PC-9 (cell line): ENCODE data around the gene TRIM26. TPM values are rescaled to one million over a fixed set of nuclear protein-coding genes. Genes with fewer than 3 reads are reported as not detected.

ENCODE experiments used
- BruUV-seq: library from RNA; stranded (reverse); fragments of 400-500 nt; replicated peaks from 2 replicates; lab custom pipeline; 2021; lab: Mats Ljungman, UMichigan
- CTCF ChIA-PET: fragments of 300-600 bp; sonication (Branson Sonifier 250); formaldehyde crosslinking; loops from one replicate; lab custom pipeline; 2022; ENCODE audit warnings: antibody characterized with exemption; lab: Charles Lee
- POLR2A ChIA-PET: fragments of 300-600 bp; sonication (Branson Sonifier 250); formaldehyde crosslinking; loops from one replicate; lab custom pipeline; 2022; ENCODE audit warnings: antibody characterized with exemption; ENCODE audit not compliant: unreplicated experiment; lab: Charles Lee
- DNase-seq, 2 experiments: peaks; one replicate each; pipeline versions ENCODE4 v3.0.0 to v3.0.0-alpha.2; 2015 to 2022; ENCODE audit warnings: mixed read lengths in 1 of 2
- H2AFZ ChIP-seq: fragments of 200-600 bp; sonication (generic); 2 replicates; pipeline ENCODE4 v1.8.1; 2017; ENCODE audit warnings: antibody characterized with exemption
- H3F3A ChIP-seq: fragments of 200-600 bp; sonication (generic); 2 replicates; pipeline ENCODE4 v1.8.1; 2017; ENCODE audit warnings: antibody characterized with exemption, mild to moderate bottlenecking, low read depth; ENCODE audit not compliant: insufficient read depth
- H3K27ac ChIP-seq: fragments of 200-600 bp; sonication (generic); 2 replicates; pipeline ENCODE4 v1.6.1; 2016; ENCODE audit warnings: mixed run types
- H3K27me3 ChIP-seq: fragments of 200-600 bp; sonication (generic); 2 replicates; pipeline ENCODE4 v1.6.1; 2016; ENCODE audit warnings: low read depth, mixed run types; ENCODE audit not compliant: insufficient read depth
- H3K36me3 ChIP-seq: fragments of 200-600 bp; sonication (generic); 2 replicates; pipeline ENCODE4 v1.6.1; 2016; ENCODE audit warnings: low read depth, mixed run types
- H3K4me1 ChIP-seq: fragments of 200-600 bp; sonication (generic); replicated peaks from 2 replicates; pipeline ENCODE4 v1.6.1; 2016; ENCODE audit warnings: mixed run types; ENCODE audit not compliant: insufficient read depth
- H3K4me2 ChIP-seq: fragments of 200-600 bp; sonication (generic); 2 replicates; pipeline ENCODE4 v1.6.1; 2017; ENCODE audit warnings: mixed run types
- H3K4me3 ChIP-seq: fragments of 200-600 bp; sonication (generic); 2 replicates; pipeline ENCODE4 v1.6.1; 2016; ENCODE audit warnings: mixed run types
- H3K79me2 ChIP-seq: fragments of 200-600 bp; sonication (generic); 2 replicates; pipeline ENCODE4 v1.6.1; 2017; ENCODE audit warnings: low read depth, mixed run types
- H3K9me2 ChIP-seq: fragments of 200-600 bp; sonication (generic); 2 replicates; pipeline ENCODE4 v1.8.1; 2017; ENCODE audit warnings: mild to moderate bottlenecking; ENCODE audit not compliant: insufficient read depth
- H3K9me3 ChIP-seq: fragments of 200-600 bp; sonication (generic); 2 replicates; pipeline ENCODE4 v1.8.1; 2016; ENCODE audit warnings: low read depth; ENCODE audit not compliant: insufficient read depth
- H4K20me1 ChIP-seq: fragments of 200-600 bp; sonication (generic); 2 replicates; pipeline ENCODE4 v1.8.1; 2017; ENCODE audit not compliant: insufficient read depth
- EZH2 ChIP-seq: fragments of 200-600 bp; sonication (generic); IDR thresholded peaks from 2 replicates; pipeline ENCODE4 v1.8.0; 2017; ENCODE audit warnings: antibody characterized with exemption, low read depth
- intact Hi-C: fragments of 100-400 bp; cut with micrococcal nuclease; formaldehyde crosslinking; loops from one replicate; pipeline ENCODE4 v1.10.0; 2022; ENCODE audit not compliant: unreplicated experiment
- total RNA-seq: library from RNA; stranded (reverse); gene quantifications from 2 replicates; pipeline ENCODE4 v1.2.3, GENCODE V29; 2021
- TF ChIP-seq, protein P1 (sequence below): fragments of 200-600 bp; sonication (generic); conservative IDR thresholded peaks from 2 replicates; pipeline ENCODE4 v1.6.1; 2017; ENCODE audit warnings: mixed run types, antibody characterized with exemption, mild to moderate bottlenecking, moderate library complexity

TRIM26 gene
- total RNA-seq, 1 experiment from 2014 or later, result 53.9 TPM

DNA sequence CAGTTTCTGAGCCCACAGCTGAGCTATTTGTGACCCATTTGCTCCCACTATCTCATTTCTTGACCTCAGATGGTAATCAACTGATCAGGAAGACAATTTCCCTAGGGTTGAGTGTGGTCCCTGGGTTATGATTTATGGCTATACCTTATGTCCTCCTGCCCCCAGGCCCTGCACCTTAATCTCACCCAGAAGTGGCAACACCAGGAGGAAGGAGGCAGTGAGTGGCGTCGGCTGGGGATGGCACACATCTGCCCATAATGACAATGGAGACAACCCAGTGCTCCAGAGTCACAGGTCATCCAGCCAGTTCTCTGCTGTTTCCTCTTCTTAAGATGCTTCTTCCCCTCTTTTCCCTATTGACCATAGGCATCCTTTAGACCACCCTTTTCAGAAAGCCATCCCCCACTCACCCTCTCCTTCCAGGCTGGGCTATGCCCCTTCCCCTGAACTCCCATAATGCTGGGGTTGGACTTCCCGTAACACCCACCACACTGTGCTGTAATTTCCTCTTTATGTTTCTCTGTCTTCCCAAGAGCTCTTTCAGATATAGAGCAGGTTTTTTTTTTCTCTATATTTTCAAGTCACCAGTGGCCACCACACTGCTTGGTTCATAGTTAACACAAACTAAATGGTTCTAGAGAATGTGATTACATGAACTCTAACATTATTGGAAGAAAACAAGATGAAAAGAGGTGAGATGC is 60.1 kb downstream of the TRIM26 start:
- CTCF ChIA-PET, result no interaction called here
- H3K9me3 ChIP-seq, result no peaks in the 10 kb centered on the region
- H4K20me1 ChIP-seq, result no peaks in the 10 kb centered on the region
- POLR2A ChIA-PET, result no interaction called here
- no peak overlapping the region for H3K4me3 ChIP-seq
- peaks cover 16% of the 10 kb centered on the region; the same call in 1 of the 2 replicates for H3K4me1 ChIP-seq
- H3K27me3 ChIP-seq, result no peaks in the 10 kb centered on the region
- no peaks in the 10 kb centered on the region for H3K36me3 ChIP-seq
- H3F3A ChIP-seq, result no peaks in the 10 kb centered on the region
- intact Hi-C loops, result no loop called here
- TF ChIP-seq, protein P1, sequence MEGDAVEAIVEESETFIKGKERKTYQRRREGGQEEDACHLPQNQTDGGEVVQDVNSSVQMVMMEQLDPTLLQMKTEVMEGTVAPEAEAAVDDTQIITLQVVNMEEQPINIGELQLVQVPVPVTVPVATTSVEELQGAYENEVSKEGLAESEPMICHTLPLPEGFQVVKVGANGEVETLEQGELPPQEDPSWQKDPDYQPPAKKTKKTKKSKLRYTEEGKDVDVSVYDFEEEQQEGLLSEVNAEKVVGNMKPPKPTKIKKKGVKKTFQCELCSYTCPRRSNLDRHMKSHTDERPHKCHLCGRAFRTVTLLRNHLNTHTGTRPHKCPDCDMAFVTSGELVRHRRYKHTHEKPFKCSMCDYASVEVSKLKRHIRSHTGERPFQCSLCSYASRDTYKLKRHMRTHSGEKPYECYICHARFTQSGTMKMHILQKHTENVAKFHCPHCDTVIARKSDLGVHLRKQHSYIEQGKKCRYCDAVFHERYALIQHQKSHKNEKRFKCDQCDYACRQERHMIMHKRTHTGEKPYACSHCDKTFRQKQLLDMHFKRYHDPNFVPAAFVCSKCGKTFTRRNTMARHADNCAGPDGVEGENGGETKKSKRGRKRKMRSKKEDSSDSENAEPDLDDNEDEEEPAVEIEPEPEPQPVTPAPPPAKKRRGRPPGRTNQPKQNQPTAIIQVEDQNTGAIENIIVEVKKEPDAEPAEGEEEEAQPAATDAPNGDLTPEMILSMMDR, result no peak
- no peak for DNase-seq
- no peak overlapping the region for H3K4me2 ChIP-seq
- no peak overlapping the region for H3K27ac ChIP-seq
- no peaks in the 10 kb centered on the region for H3K79me2 ChIP-seq
- no TSS peak for BruUV-seq
- H3K9me2 ChIP-seq, result no peaks in the 10 kb centered on the region
- H2AFZ ChIP-seq, result no peak overlapping the region

DNA sequence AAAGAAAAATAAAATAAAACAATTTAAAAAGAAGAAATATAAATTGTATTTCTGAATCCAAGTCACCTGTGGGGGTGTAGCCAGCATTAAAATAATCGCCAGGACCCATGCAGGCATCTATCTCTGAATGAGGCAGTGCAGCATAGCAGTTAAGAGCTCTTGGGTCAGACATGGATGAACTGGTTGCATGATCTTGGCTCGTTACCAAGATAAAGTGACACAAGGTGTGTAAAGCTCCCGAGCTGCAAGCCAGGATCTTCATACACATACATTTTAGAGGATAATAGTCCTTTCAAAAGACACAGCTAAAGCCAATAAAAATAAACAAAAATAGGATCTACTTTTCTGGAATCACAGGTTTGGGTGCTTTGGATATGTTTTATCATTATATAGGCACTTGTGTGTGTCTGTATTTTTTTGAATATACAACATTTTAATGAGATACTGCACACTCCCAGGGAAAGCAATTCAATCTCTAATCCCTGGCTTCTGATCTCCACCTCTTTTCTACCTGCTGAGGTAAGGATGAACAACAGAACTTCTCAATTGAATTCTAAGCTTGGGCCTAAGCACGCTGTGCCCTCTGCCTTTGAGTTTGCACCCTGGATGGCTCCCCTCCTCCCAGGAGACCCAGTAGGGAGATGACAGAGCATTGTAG is 61.1 kb downstream of the TRIM26 start:
- CTCF ChIA-PET, result no interaction called here
- no peaks in the 10 kb centered on the region for H3K36me3 ChIP-seq
- POLR2A ChIA-PET, result no interaction called here
- no peak for DNase-seq
- BruUV-seq, result no TSS peak
- no peak overlapping the region for H3K27ac ChIP-seq
- H3K4me2 ChIP-seq, result no peak overlapping the region
- H2AFZ ChIP-seq, result no peak overlapping the region
- no peaks in the 10 kb centered on the region for H4K20me1 ChIP-seq
- H3K79me2 ChIP-seq, result no peaks in the 10 kb centered on the region
- H3K9me3 ChIP-seq, result no peaks in the 10 kb centered on the region
- H3K4me3 ChIP-seq, result no peak overlapping the region
- peaks cover 16% of the 10 kb centered on the region; the same call in 1 of the 2 replicates for H3K4me1 ChIP-seq
- H3K9me2 ChIP-seq, result no peaks in the 10 kb centered on the region
- no peaks in the 10 kb centered on the region for H3F3A ChIP-seq
- no peaks in the 10 kb centered on the region for H3K27me3 ChIP-seq
- intact Hi-C loops, result no loop called here
- TF ChIP-seq, protein P1, result no peak
- TF ChIP-seq EZH2, result no peak

DNA sequence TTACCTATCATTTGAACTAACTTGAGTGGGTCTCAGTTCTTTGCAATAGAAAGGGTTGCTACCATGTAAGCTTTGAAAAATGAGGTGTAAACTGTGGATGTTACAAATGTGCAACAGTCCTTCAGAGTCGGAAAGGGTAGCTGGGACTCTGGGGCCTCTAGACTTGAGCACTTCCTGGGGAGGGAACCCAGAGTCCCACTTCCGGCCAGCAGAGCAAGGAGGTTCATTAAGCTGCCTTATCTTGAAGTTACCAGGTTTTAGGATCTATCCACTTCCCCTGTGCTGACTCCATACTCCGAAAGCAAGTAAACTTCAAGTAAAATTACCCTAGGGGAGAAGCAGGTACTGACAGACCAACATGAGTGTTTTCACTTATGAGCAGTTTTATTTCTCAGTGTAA is 61.6 kb downstream of the TRIM26 start:
- Histone ChIP-seq H3K4me1 (peaks cover 16% of the 10 kb centered on the region; the same call in 1 of the 2 replicates), H3K27ac (no peak overlapping the region), H2AFZ (no peak overlapping the region), H3F3A (no peaks in the 10 kb centered on the region), H3K4me3 (no peak overlapping the region), H3K36me3 (no peaks in the 10 kb centered on the region), H3K27me3 (no peaks in the 10 kb centered on the region), H3K9me2 (no peaks in the 10 kb centered on the region), H3K4me2 (no peak overlapping the region), H3K79me2 (no peaks in the 10 kb centered on the region), H3K9me3 (no peaks in the 10 kb centered on the region), H4K20me1 (no peaks in the 10 kb centered on the region)
- TF ChIP-seq, protein P1, result no peak
- TF ChIP-seq EZH2, result no peak
- no peak for DNase-seq
- ChIA-PET CTCF (no interaction called here), POLR2A (interaction anchor here (0.6 kb wide), 1 partner anchor 26 kb away, joined by 3 read pairs; no protein-coding TSS in a partner anchor)
- no TSS peak for BruUV-seq
- intact Hi-C loops, result no loop called here
